Fibroblast of mammary gland (primary cell): ENCODE measurements around the gene ABHD2.

Experiments used
- DNase-seq: peaks from one replicate; pipeline ENCODE4 v3.0.0-alpha.2; 2010; ENCODE audit warnings: low read depth
- H3K4me3 ChIP-seq: 2 replicates; pipeline ENCODE4 v1.5.1; 2011; ENCODE audit warnings: low read depth, mild to moderate bottlenecking, low read length, moderate library complexity; ENCODE audit not compliant: control insufficient read depth
- CTCF ChIP-seq: conservative IDR thresholded peaks from 2 replicates; pipeline ENCODE4 v1.5.1; 2011; ENCODE audit warnings: low read depth, low read length, inconsistent platforms; ENCODE audit not compliant: control insufficient read depth, insufficient read depth

ABHD2 gene

GRCh38 chr15:89155122-89155521, 66.9 kb downstream of the ABHD2 start:
- TF ChIP-seq CTCF, result no peak
- DNase-seq, result no peak
- no peak overlapping the region for H3K4me3 ChIP-seq

- no peak for TF ChIP-seq CTCF
- DNase-seq, result no peak
- H3K4me3 ChIP-seq, result no peak overlapping the region
Measured at GRCh38 chr15:89155656-89156055, 67.4 kb downstream of the ABHD2 start.

GRCh38 chr15:89157061-89157460, 68.8 kb downstream of the ABHD2 start:
- DNase-seq, result no peak
- TF ChIP-seq CTCF, result no peak
- no peak overlapping the region for H3K4me3 ChIP-seq

GRCh38 chr15:89157918-89158564, 69.8 kb downstream of the ABHD2 start:
- H3K4me3 ChIP-seq, result no peak overlapping the region
- no peak for DNase-seq
- no peak for TF ChIP-seq CTCF

GRCh38 chr15:89161666-89162065, 73.4 kb downstream of the ABHD2 start:
- TF ChIP-seq CTCF, result no peak
- no peak overlapping the region for H3K4me3 ChIP-seq
- no peak for DNase-seq

GRCh38 chr15:89163271-89164055, 75.2 kb downstream of the ABHD2 start:
- no peak for TF ChIP-seq CTCF
- DNase-seq, result no peak
- H3K4me3 ChIP-seq, result no peak overlapping the region
